ENCODE measurements around the gene BCO2.

The BCO2 gene

GRCh38 chr11:112162761-112163546, 12.4 kb upstream of the BCO2 start:
- H3K27ac ChIP-seq = no peak overlapping the region
- TF ChIP-seq CTCF (conservative IDR thresholded peaks at IDR 0.05) = no peak
- no peak for TF ChIP-seq ZFX (IDR thresholded peaks at IDR 0.05)

- TF ChIP-seq CTCF (conservative IDR thresholded peaks at IDR 0.05) = no peak
- TF ChIP-seq ZFX (IDR thresholded peaks at IDR 0.05) = no peak
- H3K27ac ChIP-seq = no peak within 1 kb of the TSS
Measured at GRCh38 chr11:112163875-112164685, 11.2 kb upstream of the BCO2 start, which contains the start of gene IL18. Gene IL18, minus strand, starts transcription at chr11:112164094. Its CDS starts 9,041 bp downstream, at chr11:112155053.

DNA sequence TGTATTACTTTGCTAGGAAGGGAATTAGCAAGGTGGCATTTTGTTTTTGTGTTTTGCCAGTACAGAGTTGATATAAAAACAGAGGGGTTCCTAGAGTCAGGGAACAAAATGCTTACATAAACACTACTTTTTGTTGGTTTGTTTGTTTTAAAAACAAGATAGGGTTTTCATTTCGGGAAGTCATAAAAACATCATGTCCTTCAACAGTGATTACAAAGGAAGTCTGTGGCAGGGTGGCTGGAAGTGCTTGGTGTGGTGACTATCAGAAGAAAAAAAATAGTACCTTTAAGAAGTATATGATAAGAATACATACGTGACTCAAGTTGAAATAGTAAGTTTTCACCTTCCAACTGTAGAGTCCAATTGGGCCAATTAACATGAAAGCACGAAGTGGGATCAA, 10.3 kb upstream of the BCO2 start:
- no peak for TF ChIP-seq CTCF (conservative IDR thresholded peaks at IDR 0.05)
- TF ChIP-seq ZFX (IDR thresholded peaks at IDR 0.05) = no peak
- no peak overlapping the region for H3K27ac ChIP-seq

- no peak overlapping the region for H3K27ac ChIP-seq
- no peak for TF ChIP-seq CTCF (conservative IDR thresholded peaks at IDR 0.05)
- TF ChIP-seq ZFX (IDR thresholded peaks at IDR 0.05) = no peak
Measured at GRCh38 chr11:112166562-112166961, 8.8 kb upstream of the BCO2 start.

DNA sequence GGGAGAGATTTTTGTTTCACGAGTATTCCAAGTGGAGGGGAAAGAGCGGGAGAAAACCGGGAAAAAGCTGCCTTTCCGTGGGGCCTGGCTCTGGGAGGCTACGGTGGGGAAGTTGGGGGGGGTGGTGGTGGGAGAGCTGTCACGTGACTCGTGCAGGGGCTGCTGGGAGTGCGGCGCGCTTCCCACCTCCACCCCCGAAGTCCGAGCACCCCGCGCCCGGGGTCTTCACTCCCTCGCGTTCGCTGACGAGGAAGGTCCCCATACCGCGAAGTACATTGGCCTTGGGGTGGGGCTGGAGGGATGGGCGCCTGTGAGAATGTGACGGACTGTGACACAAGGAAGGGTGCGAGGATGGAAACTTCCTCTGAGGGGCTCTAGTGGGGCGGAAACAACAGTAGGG, 8.2 kb upstream of the BCO2 start, which contains the start of gene TEX12:
TSS of gene TEX12 (plus strand) at position 228 of the 400 bp plus-strand sequence. CDS start 1,897 bp downstream, outside the sequence.
- H3K27ac ChIP-seq = no peak within 1 kb of the TSS
- TF ChIP-seq CTCF (conservative IDR thresholded peaks at IDR 0.05) = no peak
- TF ChIP-seq ZFX (IDR thresholded peaks at IDR 0.05) = no peak

- TF ChIP-seq CTCF (conservative IDR thresholded peaks at IDR 0.05) (no peak), ZFX (IDR thresholded peaks at IDR 0.05) (no peak)
- H3K27ac ChIP-seq = no peak overlapping the region
Measured at GRCh38 chr11:112172362-112172994, 2.8 kb upstream of the BCO2 start.

All from C4-2B (cell line).